PC-3 (cell line): Measurements from ENCODE around the gene SEMA3F. TPM values are rescaled to one million over a fixed set of nuclear protein-coding genes. Genes with fewer than 3 reads are reported as not detected.
A peak's percentile ranks its signal among the peaks of the same experiment; 100 is the strongest.

Source experiments
- ATAC-seq: fragments of 200-7000 bp; cut with Tn5 transposase; 2 replicates; pipeline ENCODE4 v1.9.1; 2020; ENCODE audit warnings: mild to moderate bottlenecking, moderate library complexity
- BruUV-seq: library from RNA; stranded (reverse); fragments of 400-500 nt; replicated peaks from 2 replicates; lab custom pipeline; 2021; lab: Mats Ljungman, UMichigan
- CTCF ChIA-PET: fragments of 300-600 bp; sonication (Branson Sonifier 250); formaldehyde crosslinking; loops from one replicate; lab custom pipeline; 2022; ENCODE audit warnings: antibody characterized with exemption; lab: Charles Lee
- POLR2A ChIA-PET: fragments of 300-600 bp; sonication (Branson Sonifier 250); formaldehyde crosslinking; loops from one replicate; lab custom pipeline; 2022; ENCODE audit warnings: antibody characterized with exemption; ENCODE audit not compliant: unreplicated experiment; lab: Charles Lee
- DNase-seq: peaks from one replicate; pipeline ENCODE4 v3.0.0-alpha.2; 2015
- H2AFZ ChIP-seq: fragments of 300-600 bp; sonication (generic); 2 replicates; pipeline ENCODE4 v1.6.0; 2016; ENCODE audit warnings: antibody characterized with exemption, low read length
- H3F3A ChIP-seq: fragments of 300-600 bp; sonication (generic); one replicate; pipeline ENCODE4 v1.6.0; 2017; ENCODE audit warnings: antibody characterized with exemption, low read length, control low read depth, mild to moderate bottlenecking; ENCODE audit not compliant: unreplicated experiment
- H3K27ac ChIP-seq: fragments of 300-600 bp; sonication (generic); 2 replicates; pipeline ENCODE4 v1.5.1; 2016; ENCODE audit warnings: mild to moderate bottlenecking, low read length
- H3K27me3 ChIP-seq: fragments of 300-600 bp; sonication (generic); 2 replicates; pipeline ENCODE4 v1.6.1; 2016; ENCODE audit warnings: low read length, mixed read lengths
- H3K36me3 ChIP-seq: fragments of 300-600 bp; sonication (generic); 2 replicates; pipeline ENCODE4 v1.6.1; 2016; ENCODE audit warnings: low read depth, mixed run types, low read length, mixed read lengths
- H3K4me1 ChIP-seq: fragments of 300-600 bp; sonication (generic); 2 replicates; pipeline ENCODE4 v1.5.1; 2016; ENCODE audit warnings: low read length; ENCODE audit not compliant: insufficient read depth
- H3K4me2 ChIP-seq: fragments of 300-600 bp; sonication (generic); 2 replicates; pipeline ENCODE4 v1.6.0; 2016; ENCODE audit warnings: low read length
- H3K4me3 ChIP-seq: fragments of 300-600 bp; sonication (generic); 2 replicates; pipeline ENCODE4 v1.5.1; 2016; ENCODE audit warnings: mild to moderate bottlenecking, low read length, mixed read lengths
- H3K79me2 ChIP-seq: fragments of 300-600 bp; sonication (generic); 2 replicates; pipeline ENCODE4 v1.6.1; 2017; ENCODE audit warnings: low read length, mixed read lengths
- H3K9ac ChIP-seq: fragments of 300-600 bp; sonication (generic); 2 replicates; pipeline ENCODE4 v1.6.0; 2016; ENCODE audit warnings: mild to moderate bottlenecking, low read length
- H3K9me2 ChIP-seq: fragments of 300-600 bp; sonication (generic); replicated peaks from 2 replicates; pipeline ENCODE4 v1.6.1; 2016; ENCODE audit warnings: mixed run types, low read length, mixed read lengths
- H3K9me3 ChIP-seq: fragments of 300-600 bp; sonication (generic); 2 replicates; pipeline ENCODE4 v1.6.1; 2016; ENCODE audit warnings: low read length, mixed read lengths
- H4K20me1 ChIP-seq: fragments of 300-600 bp; sonication (generic); 2 replicates; pipeline ENCODE4 v1.6.1; 2016; ENCODE audit warnings: low read length, mixed read lengths
- EZH2 ChIP-seq: fragments of 300-600 bp; sonication (generic); IDR thresholded peaks from one replicate; pipeline ENCODE4 v1.6.1; 2017; ENCODE audit warnings: antibody characterized with exemption, mild to moderate bottlenecking, low read length; ENCODE audit not compliant: unreplicated experiment
- EZH2phosphoT487 ChIP-seq: fragments of 300-600 bp; sonication (generic); IDR thresholded peaks from 2 replicates; pipeline ENCODE4 v1.6.1; 2018; ENCODE audit warnings: mild to moderate bottlenecking, antibody characterized with exemption, low read length, borderline replicate concordance
- intact Hi-C: fragments of 100-400 bp; cut with micrococcal nuclease; formaldehyde crosslinking; loops from 2 replicates; pipeline ENCODE4 v1.9.0; 2023
- total RNA-seq: library from RNA; depleted of rRNA; stranded (reverse); fragments of >200 nt; gene quantifications from 2 replicates; pipeline ENCODE4 v1.2.3, GENCODE V29; 2014
- TF ChIP-seq, protein P1 (sequence below): fragments of 300-600 bp; sonication (generic); conservative IDR thresholded peaks from 2 replicates; pipeline ENCODE4 v1.5.1; 2017; ENCODE audit warnings: antibody characterized with exemption, low read depth, mild to moderate bottlenecking, low read length

The SEMA3F gene
- total RNA-seq, 1 experiment from 2014 or later = 50.5 TPM

DNA sequence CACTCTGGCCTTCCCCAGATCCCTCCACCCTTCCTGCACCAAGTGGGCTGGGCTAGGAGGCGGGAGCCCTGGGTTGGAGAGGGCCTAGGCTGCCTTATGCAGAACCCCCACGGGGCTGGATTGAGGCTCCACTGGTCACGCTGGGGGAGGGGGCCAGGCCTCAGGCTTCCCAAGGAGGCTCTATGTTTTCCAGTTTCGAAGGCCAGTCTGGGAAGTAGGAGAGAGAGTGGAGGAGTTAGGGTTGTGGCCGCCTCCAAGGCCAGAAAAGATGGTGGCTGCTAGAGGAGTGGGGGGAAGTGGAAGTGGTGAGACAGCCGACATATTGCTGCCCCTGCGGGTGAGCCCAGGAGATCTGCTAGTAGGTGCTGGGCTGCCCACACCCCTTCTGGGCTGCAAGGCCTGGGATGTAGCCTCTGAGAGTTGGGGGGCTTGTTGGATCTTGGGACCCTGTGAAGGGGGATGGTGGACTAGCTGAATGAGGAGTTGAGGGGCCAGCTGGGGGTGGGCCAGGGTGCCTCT lies 82.1 kb downstream of the SEMA3F start:
- peaks cover 15% of the 10 kb centered on the region for H3K4me1 ChIP-seq
- H3K27me3 ChIP-seq = no peaks in the 10 kb centered on the region
- peak overlapping the region; percentile 55 for H3K27ac ChIP-seq
- H3K4me2 ChIP-seq = peak overlapping the region; percentile 98
- H3K9me2 ChIP-seq = no peaks in the 10 kb centered on the region
- H3K79me2 ChIP-seq = peaks cover 61% of the 10 kb centered on the region
- H3K9ac ChIP-seq = peak overlapping the region; percentile 85
- CTCF ChIA-PET = no interaction called here
- no peak overlapping the region for H2AFZ ChIP-seq
- DNase-seq (peak; percentile 36), ATAC-seq (peak; percentile 7; the same call in 1 of the 2 replicates)
- TF ChIP-seq EZH2phosphoT487 (no peak), EZH2 (no peak)
- TF ChIP-seq, protein P1, sequence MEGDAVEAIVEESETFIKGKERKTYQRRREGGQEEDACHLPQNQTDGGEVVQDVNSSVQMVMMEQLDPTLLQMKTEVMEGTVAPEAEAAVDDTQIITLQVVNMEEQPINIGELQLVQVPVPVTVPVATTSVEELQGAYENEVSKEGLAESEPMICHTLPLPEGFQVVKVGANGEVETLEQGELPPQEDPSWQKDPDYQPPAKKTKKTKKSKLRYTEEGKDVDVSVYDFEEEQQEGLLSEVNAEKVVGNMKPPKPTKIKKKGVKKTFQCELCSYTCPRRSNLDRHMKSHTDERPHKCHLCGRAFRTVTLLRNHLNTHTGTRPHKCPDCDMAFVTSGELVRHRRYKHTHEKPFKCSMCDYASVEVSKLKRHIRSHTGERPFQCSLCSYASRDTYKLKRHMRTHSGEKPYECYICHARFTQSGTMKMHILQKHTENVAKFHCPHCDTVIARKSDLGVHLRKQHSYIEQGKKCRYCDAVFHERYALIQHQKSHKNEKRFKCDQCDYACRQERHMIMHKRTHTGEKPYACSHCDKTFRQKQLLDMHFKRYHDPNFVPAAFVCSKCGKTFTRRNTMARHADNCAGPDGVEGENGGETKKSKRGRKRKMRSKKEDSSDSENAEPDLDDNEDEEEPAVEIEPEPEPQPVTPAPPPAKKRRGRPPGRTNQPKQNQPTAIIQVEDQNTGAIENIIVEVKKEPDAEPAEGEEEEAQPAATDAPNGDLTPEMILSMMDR = no peak
- BruUV-seq = no TSS peak
- H3K9me3 ChIP-seq = no peaks in the 10 kb centered on the region
- peaks cover 7% of the 10 kb centered on the region; the same call in 1 of the 2 replicates for H3K36me3 ChIP-seq
- H4K20me1 ChIP-seq = peaks cover 42% of the 10 kb centered on the region
- intact Hi-C loops = no loop called here
- peak overlapping the region; percentile 78 for H3K4me3 ChIP-seq
- POLR2A ChIA-PET = no interaction called here
- H3F3A ChIP-seq = peaks cover 5% of the 10 kb centered on the region

DNA sequence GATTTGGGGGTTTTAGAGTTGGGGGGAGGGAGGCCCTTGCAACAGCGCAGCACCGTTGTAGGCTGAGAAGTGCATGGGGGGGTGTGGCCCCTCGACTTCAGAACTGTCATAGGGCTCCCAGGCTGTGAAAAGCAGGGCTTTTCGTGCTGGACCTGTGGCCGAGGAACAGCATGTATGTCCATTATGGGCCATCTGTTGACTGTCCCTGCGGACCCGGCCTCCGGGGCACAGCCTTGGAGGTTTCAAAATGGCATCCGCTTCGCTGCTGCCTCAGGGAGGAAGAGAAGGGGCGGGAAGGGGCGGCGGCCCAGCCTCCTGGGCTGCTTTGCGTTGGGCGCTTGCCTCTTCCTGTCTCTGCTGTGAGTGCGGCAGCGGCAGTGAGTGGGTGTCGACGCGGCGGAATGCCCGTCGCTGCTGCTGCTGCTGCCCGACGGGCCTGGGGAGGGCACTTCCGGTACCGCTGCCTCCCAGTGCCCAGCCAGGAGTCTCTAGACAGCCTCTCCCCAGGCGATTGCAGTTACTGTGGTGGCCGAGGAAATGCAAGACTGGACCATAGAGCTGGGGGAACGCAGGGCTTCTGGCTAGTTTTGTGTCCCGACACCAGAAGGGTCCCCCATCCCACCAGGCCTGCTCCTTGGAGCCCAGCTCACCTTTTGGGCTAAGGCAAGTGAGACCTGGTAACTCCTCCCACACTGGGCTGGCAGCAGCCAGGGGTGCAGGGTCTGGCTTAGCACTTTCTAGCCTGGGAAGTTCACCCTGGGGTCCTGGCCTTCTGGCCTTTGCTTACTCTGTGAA lies 82.8 kb downstream of the SEMA3F start:
- TF ChIP-seq EZH2phosphoT487 (no peak), EZH2 (no peak)
- TF ChIP-seq, protein P1 = no peak
- DNase-seq = peak; percentile 89
- intact Hi-C loops = no loop called here
- peak overlapping the region; percentile 98 for H3K4me2 ChIP-seq
- BruUV-seq = no TSS peak
- ChIA-PET POLR2A (no interaction called here), CTCF (no interaction called here)
- peaks cover 5% of the 10 kb centered on the region for H3F3A ChIP-seq
- peaks cover 7% of the 10 kb centered on the region; the same call in 1 of the 2 replicates for H3K36me3 ChIP-seq
- peaks cover 15% of the 10 kb centered on the region for H3K4me1 ChIP-seq
- peaks cover 42% of the 10 kb centered on the region for H4K20me1 ChIP-seq
- H3K9ac ChIP-seq = peak overlapping the region; percentile 85
- peak; percentile 41 for ATAC-seq
- no peaks in the 10 kb centered on the region for H3K9me2 ChIP-seq
- peak overlapping the region; percentile 78 for H3K4me3 ChIP-seq
- H3K27ac ChIP-seq = peak overlapping the region; percentile 55
- peaks cover 69% of the 10 kb centered on the region for H3K79me2 ChIP-seq
- no peaks in the 10 kb centered on the region for H3K27me3 ChIP-seq
- H2AFZ ChIP-seq = peak overlapping the region; percentile 48; the same call in 1 of the 2 replicates
- H3K9me3 ChIP-seq = no peaks in the 10 kb centered on the region

DNA sequence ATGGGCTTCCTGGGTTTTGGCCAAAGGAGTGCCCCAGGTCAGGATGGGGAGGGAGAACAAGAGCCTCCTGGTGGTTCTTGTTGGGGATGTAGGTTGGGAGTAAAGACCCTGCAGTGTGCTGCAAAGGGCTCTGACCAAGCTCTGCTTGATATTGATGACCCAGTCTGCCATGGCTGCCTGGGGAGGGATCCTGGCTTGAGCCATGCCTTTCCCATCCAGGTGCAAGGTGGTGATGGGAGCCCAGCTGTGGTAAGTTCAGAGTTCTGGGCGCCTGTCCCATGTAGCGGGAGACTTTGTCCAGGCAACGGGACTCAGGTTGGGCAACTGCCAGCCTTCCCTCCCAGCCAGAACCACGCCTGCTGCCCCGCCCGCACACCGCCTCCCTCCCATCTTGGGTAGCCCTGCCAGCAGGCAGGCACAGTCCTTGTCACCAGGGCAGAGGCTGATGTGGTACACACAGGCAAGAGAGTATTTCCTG lies 83.5 kb downstream of the SEMA3F start:
- peak overlapping the region; percentile 78 for H3K4me3 ChIP-seq
- H3K9ac ChIP-seq = peak overlapping the region; percentile 85
- H2AFZ ChIP-seq = no peak overlapping the region
- intact Hi-C loops = no loop called here
- H3F3A ChIP-seq = peaks cover 5% of the 10 kb centered on the region
- H3K27me3 ChIP-seq = no peaks in the 10 kb centered on the region
- DNase-seq (peak; percentile 81), ATAC-seq (peak; percentile 16)
- H3K36me3 ChIP-seq = peaks cover 7% of the 10 kb centered on the region; the same call in 1 of the 2 replicates
- H3K4me1 ChIP-seq = peaks cover 15% of the 10 kb centered on the region
- TF ChIP-seq EZH2 = no peak
- TF ChIP-seq, protein P1 = 0 out of 2 replicates have a peak, but pooled peaks have one; percentile 17
- H3K4me2 ChIP-seq = peak overlapping the region; percentile 98
- ChIA-PET POLR2A (no interaction called here), CTCF (no interaction called here)
- peaks cover 75% of the 10 kb centered on the region for H3K79me2 ChIP-seq
- BruUV-seq = no TSS peak
- no peaks in the 10 kb centered on the region for H3K9me2 ChIP-seq
- H4K20me1 ChIP-seq = peaks cover 42% of the 10 kb centered on the region
- H3K9me3 ChIP-seq = no peaks in the 10 kb centered on the region
- H3K27ac ChIP-seq = peak overlapping the region; percentile 55
